Panc1 (cell line): ENCODE measurements around the gene CKM. TPM values are rescaled to one million over a fixed set of nuclear protein-coding genes. Genes with fewer than 3 reads are reported as not detected.
"Not testable (repeated sequence)": the region's sequence is repeated elsewhere in the genome, so short reads cannot be mapped to it uniquely, and the experiment has no call there.

Source experiments
- ATAC-seq: fragments of 200-7000 bp; cut with Tn5 transposase; 2 replicates; pipeline ENCODE4 v1.9.1; 2020; ENCODE audit warnings: mild to moderate bottlenecking, moderate library complexity
- BruUV-seq: library from RNA; stranded (reverse); fragments of 400-500 nt; replicated peaks from 2 replicates; lab custom pipeline; 2021; lab: Mats Ljungman, UMichigan
- CTCF ChIA-PET: fragments of 300-600 bp; sonication (Branson Sonifier 250); formaldehyde crosslinking; loops from one replicate; lab custom pipeline; 2022; ENCODE audit warnings: antibody characterized with exemption; lab: Charles Lee
- POLR2A ChIA-PET: fragments of 300-600 bp; sonication (Branson Sonifier 250); formaldehyde crosslinking; loops from one replicate; lab custom pipeline; 2022; ENCODE audit warnings: antibody characterized with exemption; lab: Charles Lee
- DNase-seq: peaks from one replicate; pipeline ENCODE4 v3.0.0-alpha.2; 2010; ENCODE audit warnings: low read depth, low spot score
- H3K27ac ChIP-seq: 2 replicates; pipeline ENCODE4 v1.5.1; 2011; ENCODE audit warnings: mild to moderate bottlenecking, low read length, inconsistent platforms
- H3K27me3 ChIP-seq: fragments of 200-500 bp; sonication (Bioruptor generic); 2 replicates; pipeline ENCODE4 v1.6.0; 2014; ENCODE audit warnings: low read length, inconsistent platforms; ENCODE audit not compliant: control insufficient read depth, insufficient read depth
- H3K36me3 ChIP-seq: fragments of 200-500 bp; sonication (Bioruptor generic); 2 replicates; pipeline ENCODE4 v1.5.1; 2014; ENCODE audit warnings: inconsistent platforms, mild to moderate bottlenecking, low read length, moderate library complexity; ENCODE audit not compliant: control insufficient read depth, insufficient read depth
- H3K4me1 ChIP-seq: 2 replicates; pipeline ENCODE4 v1.5.1; 2011; ENCODE audit warnings: inconsistent platforms, mild to moderate bottlenecking, low read length, moderate library complexity; ENCODE audit not compliant: control insufficient read depth, insufficient read depth
- H3K4me3 ChIP-seq, 2 experiments: 2 replicates each; pipeline ENCODE4 v1.5.1; 2011 to 2012; ENCODE audit warnings: low read depth in 2 of 2, low read length in 2 of 2, mild to moderate bottlenecking in 2 of 2, inconsistent platforms in 1 of 2, moderate library complexity in 1 of 2
- H3K9me3 ChIP-seq: fragments of 200-500 bp; sonication (Bioruptor generic); 2 replicates; pipeline ENCODE4 v1.5.1; 2014; ENCODE audit warnings: low read depth, mild to moderate bottlenecking, inconsistent platforms, low read length, moderate library complexity; ENCODE audit not compliant: control insufficient read depth, insufficient read depth
- CTCF ChIP-seq: fragments of 450-650 bp; IDR thresholded peaks from 2 replicates; pipeline ENCODE4 v1.5.1; 2017; ENCODE audit warnings: mild to moderate bottlenecking
- POLR2AphosphoS5 ChIP-seq: IDR thresholded peaks from 2 replicates; pipeline ENCODE4 v1.6.1; 2012; ENCODE audit warnings: mild to moderate bottlenecking, low read depth, low read length, moderate library complexity
- REST ChIP-seq, 2 experiments: IDR thresholded peaks; 2 replicates each; pipeline ENCODE4 v1.6.1; 2011 to 2012; ENCODE audit warnings: low read depth in 2 of 2, control low read depth in 1 of 2, low read length in 1 of 2, mild to moderate bottlenecking in 1 of 2, moderate library complexity in 1 of 2; ENCODE audit not compliant: insufficient read depth in 1 of 2
- SIN3A ChIP-seq: IDR thresholded peaks from 2 replicates; pipeline ENCODE4 v1.6.1; 2012; ENCODE audit warnings: low read depth, mild to moderate bottlenecking, low read length, moderate library complexity, borderline replicate concordance; ENCODE audit not compliant: insufficient read depth
- TCF7L2 ChIP-seq: IDR thresholded peaks from 2 replicates; pipeline ENCODE4 v1.6.1; 2011; ENCODE audit warnings: mild to moderate bottlenecking, low read depth, low read length, inconsistent platforms
- in situ Hi-C: cut with HindIII; loops from 2 replicates; pipeline ENCODE4 v1.10.0; 2016; ENCODE audit warnings: low sequenced_read_pairs, low pct_unique_long_range_greater_than_20kb
- intact Hi-C: fragments of 100-400 bp; cut with micrococcal nuclease; formaldehyde crosslinking; loops from one replicate; pipeline ENCODE4 v1.10.0; 2022; ENCODE audit not compliant: unreplicated experiment
- total RNA-seq: library from RNA; stranded (reverse); gene quantifications from one replicate; pipeline ENCODE4 v1.2.1, GENCODE V29; 2021; ENCODE audit not compliant: unreplicated experiment

Gene CKM
- total RNA-seq, 1 experiment from 2014 or later = not detected

DNA sequence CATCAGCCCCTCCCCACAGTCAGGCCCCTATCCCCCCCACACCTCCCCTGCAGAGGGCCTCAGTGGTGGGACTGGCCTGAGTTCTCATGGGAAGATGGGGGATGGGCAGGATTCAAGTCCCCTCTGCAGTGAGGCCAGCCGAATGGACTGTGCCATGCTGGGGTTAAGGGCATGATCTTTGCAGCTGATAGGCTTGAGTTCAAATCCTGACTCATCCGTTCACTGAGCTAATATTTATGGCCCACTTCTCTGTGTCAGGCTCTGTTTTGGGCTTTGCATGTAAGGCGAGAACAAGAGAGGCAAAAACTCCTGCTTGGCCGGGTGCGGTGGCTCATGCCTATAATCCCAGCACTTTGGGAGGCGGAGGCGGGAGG, 51.0 kb downstream of the CKM start:
- Histone ChIP-seq H3K4me3 (no peak overlapping the region), H3K9me3 (no peaks in the 10 kb centered on the region), H3K36me3 (no peaks in the 10 kb centered on the region), H3K27ac (no peak overlapping the region), H3K27me3 (no peaks in the 10 kb centered on the region), H3K4me1 (no peaks in the 10 kb centered on the region)
- DNase-seq (no peak), ATAC-seq (no peak)
- in situ Hi-C loops = no loop called here
- ChIA-PET POLR2A (no interaction called here), CTCF (interaction anchor here (0.6 kb wide), 1 partner anchor 52 kb away, joined by 8 read pairs; no protein-coding TSS in a partner anchor)
- no TSS peak for BruUV-seq
- TF ChIP-seq REST (IDR thresholded peaks at IDR 0.05; ENCODE audit: insufficient read depth in 1 of 2, low read depth in 2 of 2, low read length in 1 of 2) = no peak
- TF ChIP-seq TCF7L2 = no peak
- no peak for TF ChIP-seq CTCF
- no peak for TF ChIP-seq SIN3A
- no peak for TF ChIP-seq POLR2AphosphoS5
- intact Hi-C loops = no loop called here

DNA sequence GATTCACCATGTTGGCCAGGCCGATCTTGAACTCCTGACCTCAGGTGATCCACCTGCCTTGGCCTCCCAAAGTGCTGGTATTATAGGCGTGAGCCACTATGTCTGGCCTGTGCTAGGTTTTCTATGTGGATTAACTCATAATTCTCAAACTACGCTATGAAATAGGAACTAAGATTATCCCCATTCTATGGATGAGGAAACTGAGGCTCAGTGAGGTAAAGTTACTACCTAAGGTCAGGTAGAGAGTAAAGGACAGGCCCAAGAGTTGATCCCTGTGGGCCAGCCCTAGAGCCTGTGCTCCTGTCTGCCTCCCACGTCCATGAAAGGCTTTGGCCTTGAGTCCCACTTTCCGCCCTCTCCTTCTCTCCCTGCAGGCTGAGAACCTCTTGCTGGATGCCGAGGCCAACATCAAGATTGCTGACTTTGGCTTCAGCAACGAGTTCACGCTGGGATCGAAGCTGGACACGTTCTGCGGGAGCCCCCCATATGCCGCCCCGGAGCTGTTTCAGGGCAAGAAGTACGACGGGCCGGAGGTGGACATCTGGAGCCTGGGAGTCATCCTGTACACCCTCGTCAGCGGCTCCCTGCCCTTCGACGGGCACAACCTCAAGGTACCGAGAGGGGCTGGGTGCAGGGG, 51.5 kb downstream of the CKM start:
- H3K36me3 ChIP-seq = no peaks in the 10 kb centered on the region
- CTCF ChIA-PET = interaction anchor here (0.6 kb wide), 1 partner anchor 52 kb away, joined by 8 read pairs; no protein-coding TSS in a partner anchor
- H3K27ac ChIP-seq = no peak overlapping the region
- BruUV-seq = no TSS peak
- H3K27me3 ChIP-seq = no peaks in the 10 kb centered on the region
- TF ChIP-seq POLR2AphosphoS5 = no peak
- TF ChIP-seq CTCF = no peak
- no peak for TF ChIP-seq TCF7L2
- TF ChIP-seq SIN3A = no peak
- TF ChIP-seq REST (IDR thresholded peaks at IDR 0.05; ENCODE audit: insufficient read depth in 1 of 2, low read depth in 2 of 2, low read length in 1 of 2) = no peak
- ATAC-seq (no peak), DNase-seq (no peak)
- POLR2A ChIA-PET = no interaction called here
- no peak overlapping the region for H3K4me3 ChIP-seq
- H3K4me1 ChIP-seq = no peaks in the 10 kb centered on the region
- intact Hi-C loops = no loop called here
- no peaks in the 10 kb centered on the region for H3K9me3 ChIP-seq
- in situ Hi-C loops = no loop called here

DNA sequence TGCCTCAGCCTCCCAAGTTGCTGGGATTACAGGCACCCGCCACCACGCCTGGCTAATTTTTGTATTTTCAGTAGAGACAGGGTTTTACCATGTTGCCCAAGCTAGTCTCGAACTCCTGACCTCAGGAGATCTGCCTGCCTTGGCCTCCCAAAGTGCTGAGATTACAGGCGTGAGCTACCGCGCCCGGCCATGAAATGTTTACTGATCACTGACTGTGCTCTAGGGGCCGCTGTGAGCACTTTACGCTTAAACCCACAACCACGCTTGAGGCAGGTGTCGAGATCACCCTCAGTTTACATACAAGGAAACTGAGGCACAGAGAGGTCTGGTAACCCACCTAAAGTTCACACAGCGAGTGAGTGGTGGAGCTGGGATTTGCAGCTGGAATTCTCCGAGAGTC, 52.7 kb downstream of the CKM start:
- H3K36me3 ChIP-seq, intact Hi-C loops, CTCF ChIA-PET, H3K9me3 ChIP-seq, H3K4me1 ChIP-seq, in situ Hi-C loops, DNase-seq, H3K27me3 ChIP-seq, BruUV-seq, H3K4me3 ChIP-seq, H3K27ac ChIP-seq, ATAC-seq: not testable (repeated sequence)
- POLR2A ChIA-PET = interaction anchor here (0.6 kb wide), 1 partner anchor 21 kb away, joined by 3 read pairs; no protein-coding TSS in a partner anchor
